Neural progenitor cell (in vitro differentiated cells): ENCODE data around the gene MAP3K19. TPM values are rescaled to one million over a fixed set of nuclear protein-coding genes. Genes with fewer than 3 reads are reported as not detected.
A peak's percentile ranks its signal among the peaks of the same experiment; 100 is the strongest.

ENCODE experiments used
- DNase-seq: peaks from one replicate; pipeline ENCODE4 v3.0.0-alpha.2; 2016; ENCODE audit warnings: low spot score
- H2AFZ ChIP-seq: fragments of 200-600 bp; sonication (generic); replicated peaks from 2 replicates; pipeline ENCODE4 v1.6.1; 2016; ENCODE audit warnings: antibody characterized with exemption
- H3F3A ChIP-seq: fragments of 200-600 bp; sonication (generic); 2 replicates; pipeline ENCODE4 v1.6.1; 2016; ENCODE audit warnings: antibody characterized with exemption, low read depth
- H3K27ac ChIP-seq: fragments of 200-600 bp; sonication (generic); 2 replicates; pipeline ENCODE4 v1.5.1; 2016; ENCODE audit warnings: mild to moderate bottlenecking
- H3K27me3 ChIP-seq: fragments of 200-600 bp; sonication (generic); 2 replicates; pipeline ENCODE4 v1.6.1; 2016; ENCODE audit warnings: mild to moderate bottlenecking, moderate library complexity
- H3K36me3 ChIP-seq: fragments of 200-600 bp; sonication (generic); 2 replicates; pipeline ENCODE4 v1.5.1; 2016
- H3K4me1 ChIP-seq: fragments of 200-600 bp; sonication (generic); 2 replicates; pipeline ENCODE4 v1.6.1; 2016; ENCODE audit warnings: mixed run types
- H3K4me2 ChIP-seq: fragments of 200-600 bp; sonication (generic); 2 replicates; pipeline ENCODE4 v1.6.1; 2016
- H3K4me3 ChIP-seq: fragments of 200-600 bp; sonication (generic); 2 replicates; pipeline ENCODE4 v1.5.1; 2016
- H3K79me2 ChIP-seq: fragments of 200-600 bp; sonication (generic); 2 replicates; pipeline ENCODE4 v1.6.1; 2016; ENCODE audit warnings: low read depth
- H3K9ac ChIP-seq: fragments of 200-600 bp; sonication (generic); 2 replicates; pipeline ENCODE4 v1.6.1; 2016
- H3K9me3 ChIP-seq: fragments of 200-600 bp; sonication (generic); 2 replicates; pipeline ENCODE4 v1.5.1; 2016; ENCODE audit warnings: low read depth
- H4K20me1 ChIP-seq: fragments of 200-600 bp; sonication (generic); 2 replicates; pipeline ENCODE4 v1.6.1; 2016; ENCODE audit warnings: low read depth
- H3K27ac Mint-ChIP-seq: 3 replicates; pipeline ENCODE4 v1.8.0; 2021; ENCODE audit warnings: mixed read lengths
- H3K27me3 Mint-ChIP-seq: 2 replicates; pipeline ENCODE4 v1.8.0; 2022; ENCODE audit warnings: low read depth, mild to moderate bottlenecking, inconsistent platforms, moderate library complexity, mixed read lengths; ENCODE audit not compliant: insufficient read depth
- H3K36me3 Mint-ChIP-seq: 3 replicates; pipeline ENCODE4 v1.8.0; 2021; ENCODE audit warnings: mixed read lengths
- H3K4me1 Mint-ChIP-seq: 3 replicates; pipeline ENCODE4 v1.8.0; 2021; ENCODE audit warnings: mixed read lengths
- H3K4me3 Mint-ChIP-seq: 3 replicates; pipeline ENCODE4 v1.8.0; 2021; ENCODE audit warnings: mild to moderate bottlenecking, moderate library complexity, mixed read lengths
- H3K9me3 Mint-ChIP-seq: 3 replicates; pipeline ENCODE4 v1.8.0; 2020; ENCODE audit warnings: mixed read lengths
- EZH2 ChIP-seq: fragments of 200-600 bp; sonication (generic); IDR thresholded peaks from 2 replicates; pipeline ENCODE4 v1.6.1; 2017; ENCODE audit warnings: antibody characterized with exemption, mild to moderate bottlenecking, moderate library complexity
- EZH2phosphoT487 ChIP-seq: fragments of 200-600 bp; sonication (generic); IDR thresholded peaks from 2 replicates; pipeline ENCODE4 v1.6.1; 2017; ENCODE audit warnings: antibody characterized with exemption
- total RNA-seq: library from RNA; depleted of rRNA; stranded (reverse); fragments of >200 nt; gene quantifications from 2 replicates; pipeline ENCODE4 v1.2.3, GENCODE V29; 2015; ENCODE audit warnings: low replicate concordance
- TF ChIP-seq, protein P1 (sequence below): fragments of 200-600 bp; sonication (generic); IDR thresholded peaks from 2 replicates; pipeline ENCODE4 v1.5.1; 2017; ENCODE audit warnings: antibody characterized with exemption, mild to moderate bottlenecking

The MAP3K19 gene
- total RNA-seq, 1 donor from 2014 or later: not detected

DNA sequence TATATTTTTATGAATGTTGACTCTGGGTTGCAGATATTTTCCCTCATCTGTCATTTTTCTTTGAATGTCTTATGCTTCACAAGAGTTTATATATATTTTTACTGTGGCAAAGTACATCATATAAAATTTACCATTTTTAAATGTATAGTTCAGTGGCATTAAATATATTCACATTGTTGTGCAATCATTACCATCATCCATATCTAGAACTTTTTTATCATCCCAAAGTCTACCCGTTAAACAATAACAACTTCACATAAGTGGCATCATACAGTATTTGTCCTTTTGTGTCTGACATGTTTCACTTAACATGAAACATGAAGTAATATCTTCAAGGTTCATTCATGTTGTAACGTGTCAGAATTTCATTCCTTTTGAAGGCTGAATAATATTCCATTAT is 29.3 kb upstream of the MAP3K19 start:
- peaks cover 57% of the 10 kb centered on the region for H3K36me3 Mint-ChIP-seq
- H3K4me2 ChIP-seq: no peak overlapping the region

DNA sequence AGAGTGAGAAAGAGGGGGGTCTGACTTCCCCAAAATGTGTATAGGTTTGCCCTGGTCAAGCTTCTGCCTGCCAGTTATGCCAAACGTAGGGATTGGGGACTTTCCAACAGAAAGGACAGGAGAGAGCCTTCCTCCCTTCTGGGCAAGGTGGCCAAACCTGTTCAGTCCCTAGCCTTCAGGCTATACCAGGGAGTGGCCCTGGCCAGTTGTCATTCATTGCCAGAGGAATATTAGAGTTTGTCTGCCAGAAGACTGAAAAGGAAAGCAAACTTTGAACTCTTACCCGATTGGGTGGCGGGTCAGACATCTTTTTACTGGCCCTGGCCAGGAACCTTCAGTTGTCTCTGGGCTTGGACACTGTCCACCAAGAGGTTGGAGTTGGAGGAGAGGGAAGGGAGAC is 27.0 kb upstream of the MAP3K19 start:
- H3K27me3 Mint-ChIP-seq: no peaks in the 10 kb centered on the region
- Histone ChIP-seq H3K9ac (no peak overlapping the region), H3K36me3 (peaks cover 15% of the 10 kb centered on the region), H3K9me3 (peaks cover 23% of the 10 kb centered on the region), H3K4me2 (no peak overlapping the region), H3F3A (no peaks in the 10 kb centered on the region), H4K20me1 (no peaks in the 10 kb centered on the region), H3K27me3 (no peaks in the 10 kb centered on the region), H3K27ac (no peak overlapping the region), H3K79me2 (peaks cover 56% of the 10 kb centered on the region), H2AFZ (no peak overlapping the region), H3K4me1 (no peaks in the 10 kb centered on the region), H3K4me3 (no peak overlapping the region)
- no peak for DNase-seq
- H3K27ac Mint-ChIP-seq: no peak overlapping the region
- TF ChIP-seq EZH2 (no peak), EZH2phosphoT487 (no peak)
- TF ChIP-seq, protein P1, sequence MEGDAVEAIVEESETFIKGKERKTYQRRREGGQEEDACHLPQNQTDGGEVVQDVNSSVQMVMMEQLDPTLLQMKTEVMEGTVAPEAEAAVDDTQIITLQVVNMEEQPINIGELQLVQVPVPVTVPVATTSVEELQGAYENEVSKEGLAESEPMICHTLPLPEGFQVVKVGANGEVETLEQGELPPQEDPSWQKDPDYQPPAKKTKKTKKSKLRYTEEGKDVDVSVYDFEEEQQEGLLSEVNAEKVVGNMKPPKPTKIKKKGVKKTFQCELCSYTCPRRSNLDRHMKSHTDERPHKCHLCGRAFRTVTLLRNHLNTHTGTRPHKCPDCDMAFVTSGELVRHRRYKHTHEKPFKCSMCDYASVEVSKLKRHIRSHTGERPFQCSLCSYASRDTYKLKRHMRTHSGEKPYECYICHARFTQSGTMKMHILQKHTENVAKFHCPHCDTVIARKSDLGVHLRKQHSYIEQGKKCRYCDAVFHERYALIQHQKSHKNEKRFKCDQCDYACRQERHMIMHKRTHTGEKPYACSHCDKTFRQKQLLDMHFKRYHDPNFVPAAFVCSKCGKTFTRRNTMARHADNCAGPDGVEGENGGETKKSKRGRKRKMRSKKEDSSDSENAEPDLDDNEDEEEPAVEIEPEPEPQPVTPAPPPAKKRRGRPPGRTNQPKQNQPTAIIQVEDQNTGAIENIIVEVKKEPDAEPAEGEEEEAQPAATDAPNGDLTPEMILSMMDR: no peak
- no peak overlapping the region for H3K4me3 Mint-ChIP-seq
- H3K4me1 Mint-ChIP-seq: no peaks in the 10 kb centered on the region
- H3K9me3 Mint-ChIP-seq: peaks cover 62% of the 10 kb centered on the region
- H3K36me3 Mint-ChIP-seq: peaks cover 61% of the 10 kb centered on the region

More for the DNA sequence above, 29.3 kb upstream of the MAP3K19 start:
- H3K27me3 Mint-ChIP-seq: no peaks in the 10 kb centered on the region
- Histone ChIP-seq H3K9me3 (peaks cover 18% of the 10 kb centered on the region), H3K9ac (no peak overlapping the region), H2AFZ (no peak overlapping the region), H3K27ac (no peak overlapping the region), H3K79me2 (peaks cover 49% of the 10 kb centered on the region), H3K27me3 (no peaks in the 10 kb centered on the region), H3K4me3 (no peak overlapping the region), H3F3A (no peaks in the 10 kb centered on the region), H3K4me1 (no peaks in the 10 kb centered on the region), H4K20me1 (no peaks in the 10 kb centered on the region), H3K36me3 (peaks cover 4% of the 10 kb centered on the region)
- H3K4me1 Mint-ChIP-seq: no peaks in the 10 kb centered on the region
- H3K4me3 Mint-ChIP-seq: no peak overlapping the region
- H3K27ac Mint-ChIP-seq: no peak overlapping the region
- peaks cover 61% of the 10 kb centered on the region for H3K9me3 Mint-ChIP-seq
- DNase-seq: no peak
- TF ChIP-seq EZH2phosphoT487 (no peak), EZH2 (no peak)
- TF ChIP-seq, protein P1: no peak

DNA sequence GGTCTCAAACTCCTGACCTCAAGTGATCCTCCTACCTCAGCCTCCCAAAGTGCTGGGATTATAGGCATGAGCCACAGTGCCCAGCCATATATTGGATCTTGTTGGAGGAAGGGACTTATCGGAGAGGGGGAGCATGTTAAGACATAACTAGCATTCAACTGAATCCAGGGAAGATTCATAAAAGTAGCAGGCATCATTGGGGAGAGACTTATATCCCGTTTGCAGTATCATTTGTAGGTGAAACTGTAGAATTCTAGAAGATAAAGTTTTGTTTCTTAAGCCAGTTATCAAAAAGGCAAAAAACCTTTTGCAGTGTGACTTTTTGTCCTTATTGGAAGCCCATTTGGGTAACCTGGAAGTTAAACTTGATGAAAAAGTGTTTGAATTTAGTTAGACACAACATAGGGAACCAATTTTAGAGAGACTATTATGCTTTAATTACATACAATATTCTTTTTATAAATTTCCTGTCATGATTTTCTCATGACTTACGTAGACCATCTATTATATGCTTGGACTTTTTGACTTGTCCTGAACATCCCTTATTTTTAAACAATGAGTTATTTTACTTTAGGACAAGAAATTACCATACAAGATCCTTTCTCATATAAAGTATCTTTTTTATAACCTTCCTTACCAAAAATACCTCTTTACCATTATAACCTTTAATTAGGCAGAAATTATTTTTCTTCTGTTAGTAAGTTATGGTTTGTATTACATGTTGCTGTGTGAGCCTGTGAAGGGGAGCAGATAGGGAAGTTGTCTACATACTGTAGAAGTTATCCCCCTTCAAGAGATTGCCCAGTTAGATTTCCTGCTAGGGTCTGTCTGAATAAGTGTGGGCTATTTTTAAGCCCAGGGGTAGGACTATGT is 25.1 kb upstream of the MAP3K19 start:
- Histone ChIP-seq H3K27me3 (no peaks in the 10 kb centered on the region), H3K4me2 (no peak overlapping the region), H3K4me1 (no peaks in the 10 kb centered on the region), H3K27ac (no peak overlapping the region), H3K79me2 (peaks cover 67% of the 10 kb centered on the region), H3K36me3 (peaks cover 21% of the 10 kb centered on the region), H3K9ac (no peak overlapping the region), H3K9me3 (peaks cover 23% of the 10 kb centered on the region), H2AFZ (no peak overlapping the region), H3F3A (no peaks in the 10 kb centered on the region), H4K20me1 (no peaks in the 10 kb centered on the region), H3K4me3 (no peak overlapping the region)
- Mint-ChIP-seq H3K27ac (no peak overlapping the region), H3K27me3 (no peaks in the 10 kb centered on the region), H3K4me1 (no peaks in the 10 kb centered on the region), H3K36me3 (peaks cover 61% of the 10 kb centered on the region), H3K4me3 (no peak overlapping the region), H3K9me3 (peaks cover 66% of the 10 kb centered on the region)
- DNase-seq: peak; percentile 9
- TF ChIP-seq EZH2: no peak
- no peak for TF ChIP-seq EZH2phosphoT487
- TF ChIP-seq, protein P1: no peak
